Occipital lobe (tissue), 2 donors: ENCODE data around the gene DIP2C. TPM values are rescaled to one million over a fixed set of nuclear protein-coding genes. Genes with fewer than 3 reads are reported as not detected.

Experiments used
- DNase-seq: peaks from one replicate; lab custom pipeline; 2025; lab: John Stamatoyannopoulos, UW
- total RNA-seq: library from RNA; depleted of rRNA; stranded (reverse); fragments of >200 nt; gene quantifications from one replicate; pipeline ENCODE4 v1.2.3, GENCODE V29; 2014

Gene DIP2C
- total RNA-seq, 1 donor from 2014 or later: 42.0 TPM

- no peak for DNase-seq
Observed at GRCh38 chr10:556971-557637, 132.4 kb downstream of the DIP2C start.

DNA sequence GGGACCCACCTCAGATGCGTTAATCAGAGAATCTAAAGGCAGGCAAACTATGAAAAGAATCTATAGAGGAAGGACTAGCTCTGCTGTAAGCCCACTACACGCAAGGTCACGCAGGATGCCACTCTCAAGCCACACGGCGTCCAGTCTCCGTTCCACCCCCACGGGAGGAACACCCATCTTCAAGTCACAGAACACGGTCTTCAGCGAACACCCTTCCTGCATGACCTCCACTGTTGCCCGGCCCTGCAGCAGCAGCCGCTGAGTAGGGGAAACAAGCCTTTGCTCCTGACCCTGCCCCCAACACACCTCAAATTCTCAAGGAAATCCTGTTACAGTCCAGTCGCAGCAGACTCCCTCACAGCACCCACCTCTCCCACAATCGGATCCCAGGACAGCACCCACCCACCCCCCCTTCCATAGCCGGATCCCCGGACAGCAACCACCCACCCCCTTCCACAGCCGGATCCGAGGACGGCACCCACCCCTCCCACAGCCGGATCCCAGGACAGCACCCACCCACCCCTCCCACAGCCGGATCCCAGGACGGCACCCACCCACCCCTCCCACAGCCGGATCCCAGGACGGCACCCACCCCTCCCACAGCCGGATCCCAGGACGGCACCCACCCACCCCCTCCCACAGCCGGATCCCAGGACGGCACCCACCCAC is 133.7 kb downstream of the DIP2C start:
- DNase-seq: no peak

DNA sequence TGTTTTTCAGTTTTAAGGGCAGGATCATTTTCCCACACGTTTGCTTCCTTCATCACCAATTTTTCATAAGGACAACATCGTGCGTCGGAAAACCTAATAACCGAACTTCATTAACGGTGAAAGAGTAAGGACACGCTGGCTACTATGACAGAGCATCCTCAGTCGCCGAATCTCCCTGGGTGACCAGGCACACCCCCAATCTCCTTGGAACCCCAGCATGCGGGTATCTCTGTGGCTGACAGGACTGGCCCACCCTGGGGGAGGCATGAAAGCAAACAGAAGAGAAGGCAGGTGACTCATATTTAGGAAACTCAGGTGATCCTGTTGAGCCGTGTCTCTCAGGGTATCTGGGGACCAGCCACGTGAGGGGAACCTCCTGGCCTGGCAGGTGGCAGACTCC is 134.2 kb downstream of the DIP2C start:
- no peak for DNase-seq

DNA sequence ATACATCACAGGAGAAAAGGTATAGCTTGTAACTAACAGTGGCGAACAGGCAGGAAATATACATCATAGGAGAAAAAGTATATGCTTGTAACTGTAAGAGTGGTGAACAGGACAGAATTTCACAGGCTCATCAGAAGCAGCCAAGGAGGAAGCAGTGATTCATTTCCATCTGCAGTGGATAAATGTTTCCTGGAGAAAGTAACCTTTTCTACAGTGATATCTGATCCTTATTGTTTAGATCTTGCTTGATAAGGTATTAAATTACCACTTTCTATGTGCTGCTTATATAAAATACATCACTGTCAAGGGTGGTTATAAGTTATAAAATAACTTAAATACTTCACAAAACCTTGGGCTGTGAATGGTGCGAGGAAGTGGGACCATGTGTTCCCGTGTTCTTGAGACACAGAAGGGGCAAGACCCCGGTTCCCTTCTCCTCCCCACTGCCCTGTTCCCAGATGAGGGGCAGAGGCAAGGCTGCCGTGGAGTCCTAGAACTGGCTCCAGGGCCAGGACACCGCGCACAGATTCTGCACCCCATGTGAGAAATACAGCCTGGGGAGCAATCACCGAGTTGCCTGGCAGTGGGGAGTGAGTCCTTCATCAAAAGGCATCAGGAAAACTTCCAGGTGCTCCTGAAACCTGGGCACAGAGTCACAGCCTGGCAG is 135.2 kb downstream of the DIP2C start:
- DNase-seq: no peak

DNA sequence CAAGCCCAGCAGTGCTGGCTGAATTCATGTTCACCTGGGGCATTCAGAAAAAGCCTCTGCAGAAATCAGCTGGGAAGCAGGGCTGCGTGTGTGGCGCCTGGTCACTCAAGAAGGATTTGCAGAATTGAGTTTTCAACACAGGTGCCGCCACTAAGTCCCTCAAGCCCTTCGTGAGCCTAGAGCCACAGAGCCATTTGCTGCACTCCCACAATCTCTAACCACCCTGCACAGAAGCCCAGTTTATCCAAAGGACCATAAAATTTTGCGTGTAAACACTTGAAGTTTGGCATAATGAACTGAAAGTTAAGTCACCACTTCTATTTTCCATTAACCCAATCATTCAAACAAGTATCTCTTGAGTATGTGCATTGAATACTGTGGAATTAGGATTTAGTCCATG is 136.2 kb downstream of the DIP2C start:
- DNase-seq: no peak

GRCh38 chr10:552679-553078 is 136.8 kb downstream of the DIP2C start:
- no peak for DNase-seq

DNA sequence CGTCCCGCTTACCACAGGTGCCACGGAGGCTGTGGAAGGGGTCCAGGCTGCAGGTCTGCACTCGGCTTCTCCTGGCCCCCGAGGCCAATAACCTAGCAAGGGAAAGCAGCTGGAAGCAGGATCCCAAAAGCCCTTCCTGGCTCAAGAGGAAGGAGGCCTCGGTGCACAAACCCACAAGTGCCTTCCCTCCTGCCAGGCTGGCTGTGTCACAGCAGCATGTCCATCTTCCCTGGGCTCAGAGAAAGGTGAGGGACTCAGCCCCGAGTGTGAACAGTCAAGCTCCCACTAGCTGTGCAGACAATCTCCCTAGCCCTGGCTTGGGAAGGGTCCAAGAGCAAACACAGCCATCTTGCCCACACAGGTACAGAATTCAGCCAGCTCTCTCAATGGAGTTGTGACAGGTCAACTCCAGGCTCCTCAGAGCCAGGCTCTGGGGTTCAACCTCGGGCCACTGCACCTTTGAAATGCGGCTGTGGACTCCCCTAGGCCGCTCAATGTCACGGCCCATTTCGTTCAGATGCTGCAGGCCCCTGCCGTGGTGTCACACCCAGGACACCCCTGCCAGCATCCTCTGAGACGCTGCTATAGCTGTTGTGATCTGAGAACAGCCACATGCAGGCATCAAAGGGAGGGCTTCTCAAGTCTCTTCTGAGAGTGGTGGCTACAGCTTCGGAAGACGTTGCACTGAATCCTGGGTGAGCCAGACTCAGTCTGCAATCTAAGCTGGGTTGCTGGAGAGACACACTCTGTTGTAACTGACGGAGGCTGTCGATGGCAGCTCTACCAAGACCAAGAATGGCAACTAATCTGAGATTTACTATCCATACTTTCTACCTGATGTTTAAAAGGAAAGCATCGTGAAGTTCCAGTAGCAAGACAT is 137.9 kb downstream of the DIP2C start:
- DNase-seq: no peak

DNA sequence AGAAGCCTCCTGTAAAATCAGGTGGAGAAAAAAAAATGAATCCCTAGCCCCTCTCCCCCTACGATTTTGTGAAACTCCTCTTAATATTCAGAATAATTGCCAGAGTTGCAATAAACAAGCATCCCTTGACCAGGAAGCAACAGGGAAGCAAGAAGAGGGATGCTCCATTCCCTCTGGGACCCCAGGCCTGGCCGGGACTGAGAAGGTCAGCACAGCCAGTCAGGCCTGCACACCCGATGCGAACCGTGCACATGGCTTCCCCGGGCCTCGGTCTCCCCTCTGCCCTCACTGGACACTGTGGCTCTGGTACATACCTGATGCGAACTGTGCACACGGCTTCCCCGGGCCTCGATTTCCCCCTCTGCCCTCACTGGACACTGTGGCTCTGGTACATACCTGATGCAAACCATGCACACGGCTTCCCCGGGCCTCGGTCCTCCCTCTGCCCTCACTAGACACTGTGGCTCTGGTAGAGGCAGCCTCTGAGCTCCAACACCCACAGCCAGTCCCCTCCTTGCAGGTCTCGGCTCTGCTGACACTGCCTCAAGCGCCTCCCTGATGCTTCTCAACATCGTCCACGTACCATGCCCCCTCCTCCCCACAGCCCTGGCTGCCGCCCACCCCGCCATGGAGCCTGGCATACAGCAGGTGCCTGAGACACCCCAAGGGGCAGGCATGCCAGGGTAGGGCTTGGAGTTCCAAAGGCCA is 138.6 kb downstream of the DIP2C start:
- no peak for DNase-seq

- no peak for DNase-seq
Observed at GRCh38 chr10:549391-549790, 140.1 kb downstream of the DIP2C start.

GRCh38 chr10:548238-548901 is 141.1 kb downstream of the DIP2C start:
- DNase-seq: no peak

- no peak for DNase-seq
Observed at GRCh38 chr10:547591-548081, 141.8 kb downstream of the DIP2C start.

GRCh38 chr10:546971-547590 is 142.4 kb downstream of the DIP2C start:
- no peak for DNase-seq

GRCh38 chr10:546451-546850 is 143.0 kb downstream of the DIP2C start:
- no peak for DNase-seq

DNA sequence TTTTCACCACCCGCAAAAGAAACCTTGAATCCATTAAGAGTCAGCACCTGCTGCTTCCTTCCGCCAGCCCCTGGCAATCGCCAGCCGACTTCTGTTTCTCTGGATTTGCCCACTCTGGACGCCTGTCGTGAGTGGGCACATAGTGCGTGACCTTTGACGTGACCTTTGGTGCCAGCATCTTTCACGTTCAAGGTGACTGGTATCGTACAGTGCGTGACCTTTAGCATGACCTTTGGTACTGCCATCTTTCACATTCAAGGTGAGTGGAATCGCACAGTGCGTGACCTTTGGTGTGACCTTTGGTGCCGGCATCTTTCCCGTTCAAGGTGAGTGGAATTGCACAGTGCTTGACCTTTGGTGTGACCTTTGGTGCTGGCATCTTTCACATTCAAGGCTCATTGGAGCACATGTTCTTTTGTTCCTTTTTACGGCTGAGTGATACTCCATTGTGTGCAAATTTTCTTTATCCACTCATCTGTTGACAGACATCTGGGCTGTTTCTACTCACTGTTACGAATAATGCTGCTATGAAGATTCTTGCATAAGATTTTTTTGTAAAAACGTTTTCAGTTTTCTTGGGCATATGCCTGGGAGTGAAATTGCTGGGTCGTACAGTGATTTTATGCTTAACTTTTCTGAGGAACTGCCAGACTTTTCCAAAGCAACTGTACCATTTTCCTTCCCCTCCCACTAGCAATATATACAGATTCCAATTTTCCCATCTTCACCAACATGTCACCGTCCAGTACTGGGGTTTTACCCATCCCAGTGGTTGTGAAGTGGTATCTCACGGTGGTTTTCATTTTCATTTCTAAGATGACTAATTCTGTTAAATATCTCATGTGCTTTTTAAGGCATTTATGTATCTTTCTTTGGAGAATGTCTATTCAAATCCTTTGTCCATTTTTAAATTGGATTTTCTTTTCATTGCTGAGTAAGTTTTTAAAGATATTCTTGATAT is 145.3 kb downstream of the DIP2C start:
- no peak for DNase-seq

DNA sequence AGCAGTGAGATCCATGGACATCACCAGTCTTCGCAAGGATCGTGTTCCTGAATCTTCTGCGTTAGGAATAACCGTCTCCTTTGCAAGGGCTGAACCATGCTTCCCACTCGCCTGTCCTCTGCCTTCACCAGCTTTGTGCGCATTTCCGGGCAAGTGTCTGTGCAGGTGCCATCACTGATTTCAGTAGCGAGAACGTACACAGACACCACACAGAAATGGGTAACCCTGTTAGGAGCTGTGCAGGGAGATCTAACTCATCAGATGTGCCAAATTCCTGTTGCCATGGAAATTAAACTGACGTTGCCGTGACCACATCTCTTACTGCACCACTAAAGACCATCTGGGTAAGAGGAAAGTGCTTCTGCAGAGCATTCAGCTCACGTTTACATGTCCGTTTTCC is 146.3 kb downstream of the DIP2C start:
- DNase-seq: no peak

- DNase-seq: no peak
Observed at GRCh38 chr10:541750-542371, 147.6 kb downstream of the DIP2C start.

- DNase-seq: no peak
Observed at GRCh38 chr10:541041-541440, 148.4 kb downstream of the DIP2C start.

GRCh38 chr10:538895-539294 is 150.6 kb downstream of the DIP2C start:
- no peak for DNase-seq
